GM19467 (cell line): ENCODE measurements around the gene KRTAP5-5.

Experiments used
- ATAC-seq: cut with Tn5 transposase; IDR thresholded peaks from one replicate; pipeline ENCODE4 v1.9.1; 2021; ENCODE audit warnings: mild to moderate bottlenecking, moderate library complexity; ENCODE audit not compliant: unreplicated experiment

KRTAP5-5 gene

GRCh38 chr11:1673446-1674172 lies 44.0 kb downstream of the KRTAP5-5 start:
- no peak for ATAC-seq

GRCh38 chr11:1674173-1675131 lies 44.9 kb downstream of the KRTAP5-5 start:
- ATAC-seq, result no peak

GRCh38 chr11:1675536-1676228 lies 46.1 kb downstream of the KRTAP5-5 start:
- ATAC-seq, result no peak

- ATAC-seq, result no peak
Measured at GRCh38 chr11:1676229-1676740, 46.7 kb downstream of the KRTAP5-5 start.

GRCh38 chr11:1679881-1680280 lies 50.3 kb downstream of the KRTAP5-5 start:
- no peak for ATAC-seq
